Measurements from ENCODE around the gene WDR35.

GRCh38 chr2:19902216-19902740 lies 87.6 kb downstream of the WDR35 start:
- TF ChIP-seq EZH2 (IDR thresholded peaks at IDR 0.05; ENCODE audit: borderline replicate concordance, low read length) (no peak), CTCF (conservative IDR thresholded peaks at IDR 0.05 in 1 of 2, IDR thresholded peaks at IDR 0.05 in 1 of 2; ENCODE audit: extremely low read depth in 1 of 2, insufficient read depth in 1 of 2, low read depth in 1 of 2, low read length in 2 of 2) (no peak)
